GM19324 (cell line): ENCODE measurements around the gene HIPK3.
"Not testable (repeated sequence)": the region's sequence is repeated elsewhere in the genome, so short reads cannot be mapped to it uniquely, and the experiment has no call there.

Experiments used
- ATAC-seq: cut with Tn5 transposase; IDR thresholded peaks from one replicate; pipeline ENCODE4 v1.9.1; 2021; ENCODE audit warnings: mild to moderate bottlenecking, moderate library complexity; ENCODE audit not compliant: unreplicated experiment, low FRiP score

HIPK3 gene

DNA sequence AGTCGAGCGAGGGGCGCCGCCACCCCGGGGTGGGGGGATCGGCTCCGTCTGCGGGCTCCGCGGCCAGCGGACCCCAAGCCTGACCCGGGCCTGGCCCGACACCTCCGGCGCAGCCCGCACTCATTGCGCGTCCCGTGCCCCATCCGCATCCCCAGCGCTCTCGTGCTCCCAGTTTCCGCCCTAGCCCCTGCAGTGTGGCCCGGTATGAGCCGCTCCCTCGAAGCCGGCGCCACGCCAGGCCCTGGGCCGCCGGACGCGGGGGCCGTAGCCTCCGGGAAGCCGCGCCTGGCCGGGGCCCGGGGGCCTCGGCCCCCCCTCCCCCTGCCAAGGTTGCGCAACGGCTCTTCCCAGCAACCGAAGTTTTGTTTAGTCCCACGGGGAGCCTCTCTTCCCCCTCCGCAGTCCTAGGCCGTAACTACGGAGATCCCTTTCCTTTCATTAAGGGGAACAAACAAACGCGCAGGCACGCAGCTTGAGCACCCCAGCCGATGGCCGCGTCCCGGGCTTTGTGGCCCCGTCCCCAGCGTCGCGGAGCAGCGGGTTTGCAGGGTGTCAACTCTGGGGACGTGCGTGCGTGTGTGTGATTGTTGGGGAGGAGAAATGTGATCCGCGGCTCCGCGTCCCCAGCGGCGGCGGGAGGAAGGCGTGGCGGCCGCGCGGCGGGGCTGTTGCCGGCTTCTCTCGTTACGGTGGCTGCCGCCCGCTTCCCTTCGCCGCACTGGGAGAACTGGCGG is 883 bp downstream of the HIPK3 start:
- peak; percentile 35 for ATAC-seq

DNA sequence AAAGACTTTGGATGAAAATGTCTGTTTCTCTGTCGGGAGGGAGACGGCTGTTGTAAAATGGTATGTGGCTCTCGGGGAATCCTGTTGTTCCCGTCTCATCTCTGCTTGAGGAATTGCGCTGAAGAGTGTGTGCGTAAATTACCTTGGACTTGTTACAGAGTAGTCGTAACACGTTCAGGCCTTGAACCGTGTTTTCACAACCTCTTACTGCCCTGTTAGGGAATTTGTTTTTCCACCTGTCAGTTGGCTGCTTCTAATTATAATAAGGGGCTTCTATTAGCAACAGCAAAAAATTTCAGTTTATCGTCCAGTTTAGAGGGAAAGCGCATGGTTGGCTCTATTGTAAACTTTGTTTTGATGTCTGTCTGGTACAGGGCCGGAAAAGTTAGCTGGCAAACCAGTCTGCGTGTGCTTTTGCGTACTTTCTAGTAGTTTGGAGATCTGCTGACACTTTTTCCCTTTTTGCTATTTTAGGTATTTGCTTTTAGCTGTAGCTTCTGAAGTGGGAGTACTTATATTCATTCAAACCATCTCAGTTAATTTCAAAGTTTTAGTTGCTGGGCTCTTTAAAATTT is 1.5 kb downstream of the HIPK3 start:
- ATAC-seq, result peak; percentile 10

DNA sequence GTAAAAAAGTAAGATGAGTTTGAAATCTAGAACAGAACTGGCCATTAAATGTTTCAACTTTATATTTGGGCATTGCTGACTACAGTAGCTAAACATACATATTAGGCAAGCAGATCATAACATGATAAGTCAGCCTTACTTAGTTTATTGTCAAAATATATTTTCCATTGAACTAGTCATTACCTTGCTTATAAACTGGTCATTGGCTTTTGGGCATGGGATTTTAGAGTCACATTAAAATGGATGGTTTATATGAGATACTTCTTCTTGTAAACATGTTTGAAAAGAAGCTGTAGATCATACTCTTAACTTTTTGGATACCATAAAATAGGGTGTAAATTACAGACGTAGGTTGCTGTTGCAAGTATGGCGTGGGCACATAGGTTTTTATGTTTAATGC is 2.7 kb downstream of the HIPK3 start:
- no peak for ATAC-seq

DNA sequence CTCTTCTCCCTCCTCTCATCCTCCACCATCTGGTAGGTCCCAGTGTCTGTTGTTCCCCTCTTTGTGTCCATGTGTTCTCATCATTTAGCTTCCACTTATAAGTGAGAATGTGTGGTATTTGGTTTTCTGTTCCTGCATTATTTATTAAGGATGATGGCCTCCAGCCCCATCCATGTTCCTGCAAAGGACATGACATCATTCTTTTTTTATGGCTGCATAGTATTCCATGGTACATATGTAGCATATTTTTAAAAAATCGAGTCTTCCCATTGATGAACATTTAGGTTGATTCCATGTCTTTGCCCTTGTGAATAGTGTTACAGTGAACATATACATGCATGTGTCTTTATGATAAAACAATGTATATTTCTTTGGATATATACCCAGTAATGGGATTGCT is 4.2 kb downstream of the HIPK3 start:
- not testable (repeated sequence) for ATAC-seq

DNA sequence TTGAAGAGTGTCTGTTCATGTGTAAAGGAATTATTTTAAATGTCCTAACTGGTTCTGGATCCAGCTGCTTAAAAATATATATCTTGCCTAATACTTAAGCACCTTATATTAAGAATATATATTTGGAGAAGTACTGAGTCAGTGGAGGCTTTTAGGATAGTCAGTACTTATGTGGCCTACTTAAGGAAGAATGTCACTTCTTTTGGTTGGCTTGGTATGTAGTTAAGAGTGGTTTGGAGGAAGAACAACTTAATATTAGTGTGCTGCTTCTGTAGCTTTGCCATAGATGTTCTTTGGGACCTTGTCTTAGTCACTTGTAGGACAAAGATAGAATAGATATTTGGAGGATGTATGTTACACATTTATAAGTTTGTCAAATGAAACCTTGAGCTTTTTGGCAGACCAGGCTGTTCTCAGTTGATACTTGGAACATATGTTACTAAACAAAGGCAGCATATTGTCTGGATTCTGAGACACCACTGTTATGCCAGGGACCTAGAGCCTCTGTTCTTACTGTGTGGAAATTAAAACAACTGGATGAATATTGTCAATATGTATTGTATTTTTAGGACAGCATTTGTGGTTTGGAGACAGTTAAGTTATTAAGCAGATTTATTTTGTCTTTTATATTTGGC is 4.9 kb downstream of the HIPK3 start:
- no peak for ATAC-seq

DNA sequence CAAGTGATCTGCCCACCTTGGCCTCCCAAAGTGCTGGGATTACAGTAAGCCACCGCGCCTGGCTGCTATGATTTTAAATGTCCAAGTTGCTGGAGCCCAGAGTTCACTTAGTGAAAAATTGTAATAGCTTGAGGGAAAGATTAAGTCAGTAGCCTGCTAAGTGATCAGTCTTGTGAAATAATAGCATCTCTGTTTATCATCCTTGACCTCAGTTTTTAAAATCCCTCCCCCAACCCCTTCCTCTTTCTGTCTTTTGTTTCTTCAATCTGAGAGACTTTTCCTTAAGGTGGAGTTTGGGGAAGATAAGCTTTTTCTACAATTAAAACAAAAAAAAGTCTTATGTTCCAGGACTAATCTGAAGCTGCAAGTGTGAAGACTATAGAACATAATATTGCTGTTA is 6.4 kb downstream of the HIPK3 start:
- no peak for ATAC-seq

DNA sequence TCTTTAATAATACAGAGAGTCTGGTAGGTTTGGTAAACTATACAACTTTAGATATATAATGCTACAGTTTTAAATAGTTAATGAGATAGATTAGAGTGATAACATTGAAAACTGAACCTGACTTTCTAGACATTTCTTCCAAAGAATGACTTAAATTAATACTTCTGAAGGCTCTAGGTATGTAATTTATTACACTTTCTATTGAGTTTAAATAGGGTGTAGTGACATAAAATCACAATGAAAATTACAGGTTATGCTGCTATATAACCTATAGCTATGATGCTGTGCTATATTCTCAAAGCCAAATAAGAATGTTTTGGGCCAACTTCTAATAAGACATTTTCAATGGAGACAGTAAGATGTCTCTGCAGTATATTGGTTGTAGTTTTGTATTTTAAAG is 7.7 kb downstream of the HIPK3 start:
- no peak for ATAC-seq

DNA sequence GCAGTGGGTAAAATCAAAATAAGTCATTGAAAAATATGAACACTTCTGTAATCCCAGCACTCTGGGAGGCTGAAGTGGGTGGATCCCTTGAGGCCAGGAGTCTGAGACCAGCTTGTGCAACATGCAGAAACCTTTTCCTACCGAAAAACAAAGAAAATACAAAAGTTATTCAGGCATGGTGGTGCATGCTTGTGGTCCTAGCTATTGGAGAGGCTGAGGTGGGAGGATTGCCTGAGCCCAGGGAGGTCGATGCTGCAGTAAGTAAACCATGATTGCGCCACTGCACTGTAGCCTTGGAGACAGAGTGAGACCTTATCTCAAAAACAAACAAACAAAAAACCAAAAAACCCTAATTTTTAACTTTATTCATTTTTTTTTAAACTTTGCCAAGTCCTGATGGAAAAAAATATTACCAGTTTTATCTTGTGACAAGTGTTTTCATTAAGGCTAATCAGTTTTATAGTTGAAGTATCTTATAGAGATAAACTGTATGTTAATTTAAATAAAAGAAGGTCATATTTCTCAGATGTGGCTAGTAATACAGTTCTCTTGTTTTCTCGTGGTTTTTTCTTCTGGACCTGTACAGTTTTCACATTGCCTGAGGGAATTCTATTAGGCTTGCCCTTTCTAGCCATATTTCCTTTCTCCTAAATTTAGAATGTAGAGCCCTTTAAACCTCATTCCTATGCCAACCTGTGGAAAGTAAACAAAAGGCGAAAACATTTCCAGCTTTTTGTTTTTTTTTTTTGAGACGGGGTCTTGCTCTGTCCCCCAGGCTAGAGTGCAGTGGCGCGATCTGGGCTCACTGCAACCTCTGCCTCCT is 9.4 kb downstream of the HIPK3 start:
- ATAC-seq, result no peak

DNA sequence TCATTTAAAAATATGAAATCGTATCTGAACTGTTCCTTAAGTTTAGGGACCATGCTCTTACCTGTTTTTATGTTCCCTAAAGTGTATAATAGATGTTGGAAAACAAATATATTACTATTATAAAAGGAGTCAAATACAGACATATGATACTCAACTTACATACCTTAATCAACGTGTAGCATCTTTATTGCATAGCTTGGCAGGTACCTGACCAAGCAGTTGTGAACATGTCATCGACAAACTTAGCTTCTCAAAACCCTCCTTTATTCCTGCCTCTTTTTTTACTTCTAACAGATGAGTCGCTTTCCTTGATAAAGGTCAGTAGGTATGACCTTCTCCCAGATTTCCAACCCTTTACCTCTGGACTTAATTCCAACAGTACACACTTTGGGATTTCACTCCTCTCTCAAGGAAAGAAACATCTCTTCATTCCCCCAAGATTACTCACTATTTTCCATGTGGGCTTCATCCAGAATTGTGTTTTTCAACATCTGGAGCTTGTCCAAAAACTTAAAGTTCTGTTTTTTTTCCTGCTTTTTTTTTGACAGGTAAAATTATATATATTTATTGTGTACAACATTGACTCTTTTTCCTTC is 11.9 kb downstream of the HIPK3 start:
- no peak for ATAC-seq

DNA sequence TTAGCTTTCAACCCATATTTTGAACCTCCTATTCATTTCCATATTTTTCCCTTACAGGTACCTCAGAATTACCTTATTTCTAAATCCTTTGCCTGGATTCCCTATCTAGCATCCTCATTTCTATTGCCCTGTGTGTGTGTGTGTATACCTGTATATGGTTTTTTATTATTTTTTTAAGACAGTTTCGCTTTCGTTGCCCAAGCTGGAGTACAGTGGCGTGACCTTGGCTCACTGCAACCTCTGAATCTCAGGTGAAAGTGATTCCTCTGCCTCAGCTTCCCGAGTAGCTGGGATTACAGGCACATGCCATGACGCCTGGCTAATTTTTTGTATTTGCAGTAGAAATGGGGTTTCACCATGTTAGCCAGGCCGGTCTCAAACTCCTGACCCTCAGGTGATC is 12.6 kb downstream of the HIPK3 start:
- no peak for ATAC-seq

DNA sequence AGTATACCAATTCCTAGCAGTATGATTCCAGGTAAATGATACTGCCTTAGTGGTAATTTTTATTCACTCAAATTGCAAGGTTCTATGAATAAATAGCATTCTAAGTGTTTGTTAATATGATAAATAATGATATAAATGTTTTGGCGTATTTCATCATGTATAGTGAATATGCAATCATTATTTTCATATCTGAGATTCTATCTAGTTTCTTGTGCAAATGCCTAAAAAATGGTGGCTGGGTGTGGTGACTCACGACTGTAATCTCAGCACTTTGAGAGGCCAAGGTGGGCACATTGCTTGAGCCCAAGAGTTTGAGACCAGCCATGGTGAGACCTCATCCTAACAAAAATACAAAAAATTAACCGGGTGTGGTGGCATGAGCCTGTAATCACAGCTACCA is 13.9 kb downstream of the HIPK3 start:
- ATAC-seq, result no peak

DNA sequence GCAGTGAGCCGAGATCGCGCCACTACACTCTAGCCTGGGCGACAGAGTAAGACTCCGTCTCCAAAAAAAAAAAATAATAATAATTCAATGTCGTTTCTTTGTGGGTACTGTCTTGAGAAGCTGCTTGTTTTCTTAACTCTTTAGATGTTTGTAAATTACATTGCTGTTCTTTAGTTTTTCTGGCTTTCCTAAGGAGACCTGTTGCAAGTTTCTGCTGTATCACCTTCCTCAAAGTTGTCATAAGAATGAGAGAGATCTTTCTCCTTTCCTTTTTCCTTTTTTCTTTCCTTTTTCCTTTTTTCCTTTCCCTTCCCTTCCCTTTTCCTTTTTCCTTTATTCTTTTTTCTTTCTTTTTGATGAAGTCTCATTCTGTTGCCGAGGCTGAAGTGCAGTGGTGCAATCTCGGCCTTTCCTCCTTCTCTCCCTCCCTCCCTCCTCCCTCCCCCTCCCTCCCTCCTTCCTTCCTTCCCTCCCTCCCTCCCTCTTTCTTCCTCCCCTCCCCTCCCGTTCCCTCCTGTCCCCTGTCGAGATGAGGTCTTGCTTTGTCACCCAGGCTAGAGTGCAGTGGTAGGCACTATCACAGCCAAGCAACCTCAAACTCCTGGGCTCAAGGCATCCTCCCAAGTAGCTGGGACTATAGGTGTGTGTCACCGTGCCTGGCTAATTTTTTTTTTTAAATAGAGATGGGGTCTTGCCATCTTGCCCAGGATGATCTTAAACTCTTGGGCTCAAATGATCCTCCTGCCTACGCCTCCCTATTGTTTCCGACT is 15.3 kb downstream of the HIPK3 start:
- ATAC-seq, result no peak

DNA sequence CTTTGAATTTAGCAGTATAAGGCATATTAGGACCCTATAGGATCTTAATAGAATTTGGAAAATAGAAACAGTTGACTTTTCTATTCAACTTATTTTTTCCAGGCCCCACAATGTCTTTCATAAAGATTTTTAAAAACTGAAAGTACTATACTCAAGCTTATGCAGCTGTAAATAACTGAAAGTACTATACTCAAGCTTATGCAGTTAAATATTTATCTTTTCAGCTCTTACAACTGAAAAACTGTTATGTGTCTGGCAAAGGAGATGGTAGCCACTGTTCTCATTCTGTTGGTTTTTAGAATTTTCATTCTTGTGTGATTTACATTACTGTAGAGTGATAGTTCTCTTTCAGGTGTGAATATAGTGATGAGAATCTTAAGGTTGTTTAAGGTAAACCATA is 16.5 kb downstream of the HIPK3 start:
- no peak for ATAC-seq

DNA sequence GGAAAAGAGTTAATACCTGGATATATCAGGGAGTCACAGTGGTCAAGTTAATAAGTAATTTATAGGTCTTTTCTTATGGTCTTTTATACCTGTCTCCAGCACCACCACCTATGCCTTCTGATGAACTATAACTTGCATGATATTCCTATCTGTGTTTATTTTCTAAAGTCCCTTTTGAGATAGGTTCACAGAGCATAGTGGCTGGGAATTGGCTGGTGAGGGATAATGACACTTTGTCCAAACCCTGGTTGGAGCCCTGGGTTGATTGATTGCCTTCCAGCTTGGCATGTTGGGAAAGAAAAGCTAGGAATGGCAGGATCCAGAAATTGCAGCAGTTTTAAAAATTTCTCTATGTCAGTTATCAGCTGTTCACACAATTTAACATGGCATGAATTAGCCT is 23.2 kb downstream of the HIPK3 start:
- ATAC-seq, result no peak

DNA sequence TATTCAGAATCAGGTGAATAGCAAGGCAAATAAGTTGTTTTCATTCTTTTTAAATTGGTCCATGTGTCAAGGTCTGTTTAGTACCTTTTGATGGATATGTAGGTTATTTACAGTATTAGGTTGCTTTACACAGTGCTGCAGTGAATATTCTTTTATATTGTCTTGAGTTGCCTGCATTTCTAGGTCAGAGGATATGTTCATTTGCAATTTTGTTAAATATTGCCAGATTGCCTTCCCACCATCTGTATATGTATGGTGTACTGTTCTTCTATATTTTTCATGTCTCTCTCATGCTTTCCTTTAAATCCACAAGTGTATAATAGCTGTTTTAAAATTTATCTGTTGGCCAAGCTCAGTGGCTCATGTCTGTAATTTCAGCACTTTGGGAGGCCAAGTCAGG is 24.6 kb downstream of the HIPK3 start:
- no peak for ATAC-seq

DNA sequence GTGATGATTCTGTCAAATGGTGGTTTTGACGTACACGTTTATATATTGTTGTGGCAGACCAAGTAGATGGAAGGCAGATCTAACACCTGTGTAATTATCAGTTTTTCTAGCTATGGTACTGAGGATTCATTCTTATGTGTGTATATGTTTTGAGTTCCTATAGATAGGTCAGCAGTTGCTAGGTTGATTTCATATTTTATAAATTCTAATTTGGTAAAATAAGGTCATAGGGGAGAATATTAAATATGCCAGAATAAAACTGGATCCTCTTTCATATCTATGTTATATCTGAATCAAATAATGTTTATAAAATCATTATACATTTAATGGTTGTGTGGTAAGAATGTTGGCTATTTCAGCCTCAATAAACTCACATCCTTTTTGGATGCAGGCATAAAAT is 27.6 kb downstream of the HIPK3 start:
- ATAC-seq, result no peak

DNA sequence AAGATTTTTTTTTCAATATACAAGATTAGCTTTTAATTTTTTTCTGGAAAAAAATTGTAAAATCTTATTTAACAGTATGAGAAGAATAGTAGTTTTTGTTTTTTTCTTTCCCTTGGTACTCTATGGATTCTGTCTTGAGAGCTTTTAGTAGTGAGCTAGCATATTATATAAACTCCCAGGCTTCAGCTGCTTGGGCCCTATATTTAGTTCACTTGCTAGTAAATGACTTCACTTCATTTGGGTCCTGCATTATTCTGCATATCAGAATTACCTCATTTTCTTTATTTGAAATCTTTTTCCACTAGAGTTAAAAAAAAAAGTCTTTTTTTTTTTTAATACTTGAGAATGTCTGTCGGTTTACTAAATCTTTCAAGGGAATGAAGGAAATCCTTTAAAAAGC is 33.1 kb downstream of the HIPK3 start:
- no peak for ATAC-seq

DNA sequence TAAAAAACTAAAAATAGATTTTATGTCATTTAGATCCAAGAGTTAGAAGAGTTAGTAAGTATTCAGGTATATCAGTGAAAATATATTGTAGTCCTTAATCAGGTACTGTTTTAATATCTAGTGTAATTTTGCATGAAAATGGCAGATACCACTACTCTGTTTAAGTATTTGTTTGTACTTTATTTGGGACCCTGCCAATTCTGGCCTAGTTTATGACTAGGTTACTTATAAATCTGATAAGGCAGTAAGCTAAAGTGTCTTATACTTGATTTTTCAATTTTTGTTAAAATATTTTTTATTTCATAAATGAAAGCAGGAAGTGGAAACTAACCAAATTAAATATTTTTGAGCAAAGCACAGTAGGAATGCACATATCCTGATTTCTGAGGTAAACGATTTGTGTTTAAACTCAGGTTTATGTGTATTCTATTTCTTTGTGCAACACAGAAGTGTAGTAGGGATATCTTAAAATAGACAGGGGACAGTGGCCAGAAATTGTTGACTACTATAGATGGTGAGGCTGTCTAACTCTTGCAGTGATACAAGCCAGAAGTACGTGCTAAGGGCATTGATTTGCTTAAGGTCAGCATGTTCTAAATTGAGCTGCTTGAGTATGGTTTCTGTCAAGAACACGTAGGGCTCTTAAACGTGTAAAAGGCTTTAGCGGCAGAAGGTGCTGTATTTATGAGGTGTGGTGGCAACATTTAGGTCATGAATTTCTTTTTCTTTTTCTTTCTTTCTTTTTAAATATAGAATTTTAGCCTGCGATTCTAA is 34.0 kb downstream of the HIPK3 start:
- ATAC-seq, result no peak

DNA sequence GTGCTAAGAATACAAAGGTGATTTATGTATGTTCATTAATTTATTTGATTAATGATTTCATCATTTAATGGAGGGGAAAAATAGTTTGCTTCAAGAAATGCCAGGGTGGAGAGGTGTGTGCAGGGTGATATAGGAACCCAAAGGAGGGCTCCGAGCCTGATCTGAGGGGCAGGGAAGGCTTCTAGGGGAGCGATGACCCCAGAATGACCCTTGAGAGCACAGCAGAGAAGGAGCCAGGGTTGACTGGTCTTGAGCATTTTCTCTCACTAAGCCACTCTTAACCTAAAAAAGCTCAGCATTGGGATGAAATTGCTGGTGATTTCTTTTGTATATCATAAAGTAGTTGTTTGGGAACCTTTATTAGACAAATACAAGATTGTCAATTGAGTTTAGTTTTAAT is 35.1 kb downstream of the HIPK3 start:
- no peak for ATAC-seq
